ENCODE measurements around the gene THSD7B.

Gene THSD7B

DNA sequence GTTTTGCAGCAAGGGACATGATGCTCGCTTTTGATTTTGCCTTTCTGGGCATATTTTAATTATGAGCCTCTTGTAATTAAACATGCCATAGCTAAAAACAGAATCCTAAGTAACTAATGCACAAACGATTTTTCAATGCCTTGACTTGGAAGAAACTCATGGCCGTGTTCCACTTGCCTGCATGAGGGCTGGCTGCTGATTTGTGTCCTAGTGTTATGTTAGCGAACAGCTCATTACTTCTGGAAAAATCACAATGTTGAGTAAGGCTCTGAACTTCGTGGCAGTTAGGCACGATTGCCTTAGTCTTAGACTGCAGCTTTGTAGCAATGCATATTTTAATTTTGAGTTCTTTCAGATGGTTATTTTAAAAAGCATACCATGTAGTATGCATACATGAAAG lies 4.5 kb downstream of the THSD7B start:
- no peak for DNase-seq (ENCODE audit: low read depth)
- TF ChIP-seq, protein P1, sequence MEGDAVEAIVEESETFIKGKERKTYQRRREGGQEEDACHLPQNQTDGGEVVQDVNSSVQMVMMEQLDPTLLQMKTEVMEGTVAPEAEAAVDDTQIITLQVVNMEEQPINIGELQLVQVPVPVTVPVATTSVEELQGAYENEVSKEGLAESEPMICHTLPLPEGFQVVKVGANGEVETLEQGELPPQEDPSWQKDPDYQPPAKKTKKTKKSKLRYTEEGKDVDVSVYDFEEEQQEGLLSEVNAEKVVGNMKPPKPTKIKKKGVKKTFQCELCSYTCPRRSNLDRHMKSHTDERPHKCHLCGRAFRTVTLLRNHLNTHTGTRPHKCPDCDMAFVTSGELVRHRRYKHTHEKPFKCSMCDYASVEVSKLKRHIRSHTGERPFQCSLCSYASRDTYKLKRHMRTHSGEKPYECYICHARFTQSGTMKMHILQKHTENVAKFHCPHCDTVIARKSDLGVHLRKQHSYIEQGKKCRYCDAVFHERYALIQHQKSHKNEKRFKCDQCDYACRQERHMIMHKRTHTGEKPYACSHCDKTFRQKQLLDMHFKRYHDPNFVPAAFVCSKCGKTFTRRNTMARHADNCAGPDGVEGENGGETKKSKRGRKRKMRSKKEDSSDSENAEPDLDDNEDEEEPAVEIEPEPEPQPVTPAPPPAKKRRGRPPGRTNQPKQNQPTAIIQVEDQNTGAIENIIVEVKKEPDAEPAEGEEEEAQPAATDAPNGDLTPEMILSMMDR (IDR thresholded peaks at IDR 0.05; ENCODE audit: low read depth, low read length, missing control alignments): no peak
- no peak overlapping the region for H3K4me3 ChIP-seq (ENCODE audit: low read depth, low read length)

DNA sequence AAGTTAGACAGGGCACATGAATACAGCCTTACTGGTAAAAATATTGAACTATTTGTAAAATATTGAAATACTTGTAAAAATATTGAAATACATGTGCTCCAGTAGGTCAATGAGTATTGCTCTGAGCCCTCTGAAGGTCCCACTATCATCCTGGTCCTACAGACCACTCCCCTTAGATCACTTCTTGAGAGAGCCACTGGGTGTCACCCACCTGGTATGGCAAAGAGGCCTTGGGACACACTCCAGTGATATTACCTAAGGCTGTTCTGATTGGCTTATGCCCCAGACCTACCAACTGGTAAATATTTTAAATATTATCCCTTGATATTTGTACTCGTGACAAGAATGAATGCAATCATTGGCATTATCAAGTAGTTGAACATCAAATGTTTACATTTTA lies 5.0 kb downstream of the THSD7B start:
- H3K4me3 ChIP-seq (ENCODE audit: low read depth, low read length): no peak overlapping the region
- TF ChIP-seq, protein P1 (IDR thresholded peaks at IDR 0.05; ENCODE audit: low read depth, low read length, missing control alignments): no peak
- DNase-seq (ENCODE audit: low read depth): no peak

DNA sequence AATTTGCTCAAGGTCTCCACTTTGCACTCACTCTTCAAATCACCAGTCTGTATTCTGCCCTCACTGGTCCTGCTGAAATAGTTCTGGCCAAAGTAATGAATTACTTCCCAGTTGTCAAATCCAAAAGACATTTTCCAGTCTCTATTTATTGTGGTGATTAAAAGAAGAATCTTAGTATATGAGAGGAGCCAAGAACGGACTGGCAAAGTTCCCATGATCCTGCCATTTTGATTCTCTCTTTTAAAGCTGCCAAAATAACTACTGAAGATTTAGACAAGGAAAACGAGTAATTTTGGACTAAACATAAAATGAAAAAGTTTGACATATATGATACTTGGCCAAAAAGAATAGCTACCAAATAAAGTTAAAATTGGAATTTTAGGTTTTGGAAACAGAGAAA lies 12.0 kb downstream of the THSD7B start:
- no peak overlapping the region for H3K4me3 ChIP-seq (ENCODE audit: low read depth, low read length)
- TF ChIP-seq, protein P1 (IDR thresholded peaks at IDR 0.05; ENCODE audit: low read depth, low read length, missing control alignments): no peak
- DNase-seq (ENCODE audit: low read depth): no peak

DNA sequence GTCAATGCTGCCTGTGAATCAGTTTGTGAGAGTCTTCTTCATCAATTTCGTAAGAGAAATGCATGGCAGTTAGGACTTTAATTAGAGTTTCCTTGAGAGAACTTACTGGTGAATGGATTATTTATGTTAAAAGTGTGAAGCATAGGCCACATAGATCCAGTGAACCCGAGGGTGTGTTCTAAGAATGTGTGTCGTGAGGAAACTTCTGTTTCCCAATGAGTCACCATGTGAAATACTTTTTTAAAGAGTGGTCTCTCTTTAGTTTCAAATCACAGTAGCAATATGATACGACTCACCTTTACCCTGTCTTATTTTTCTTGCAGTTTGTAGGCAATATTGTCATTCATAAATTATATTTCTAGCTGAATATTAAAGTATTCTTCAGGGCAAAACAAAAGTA lies 18.5 kb downstream of the THSD7B start:
- no peak for DNase-seq (ENCODE audit: low read depth)
- TF ChIP-seq, protein P1 (IDR thresholded peaks at IDR 0.05; ENCODE audit: low read depth, low read length, missing control alignments): no peak
- no peak overlapping the region for H3K4me3 ChIP-seq (ENCODE audit: low read depth, low read length)

DNA sequence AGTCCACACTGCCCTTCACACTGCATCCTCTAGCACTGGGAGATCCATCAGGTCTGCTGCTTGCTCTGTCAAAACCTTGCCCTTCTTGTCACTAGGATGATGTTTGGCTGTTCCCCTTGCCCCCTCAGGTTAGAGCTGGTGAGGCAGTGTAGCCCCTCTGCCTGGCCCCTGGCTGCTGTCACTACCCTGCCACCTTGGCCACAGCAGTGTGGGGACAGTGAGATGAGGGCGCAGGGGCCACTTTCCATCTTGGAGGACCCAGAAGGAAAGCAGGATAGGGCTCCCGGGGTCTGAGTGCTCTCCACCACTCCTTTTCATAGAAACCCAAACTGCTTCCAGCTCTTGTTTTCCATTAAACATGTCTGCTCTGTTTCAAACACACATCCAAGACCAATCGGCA lies 19.9 kb downstream of the THSD7B start:
- H3K4me3 ChIP-seq (ENCODE audit: low read depth, low read length): no peak overlapping the region
- no peak for DNase-seq (ENCODE audit: low read depth)
- TF ChIP-seq, protein P1 (IDR thresholded peaks at IDR 0.05; ENCODE audit: low read depth, low read length, missing control alignments): no peak

DNA sequence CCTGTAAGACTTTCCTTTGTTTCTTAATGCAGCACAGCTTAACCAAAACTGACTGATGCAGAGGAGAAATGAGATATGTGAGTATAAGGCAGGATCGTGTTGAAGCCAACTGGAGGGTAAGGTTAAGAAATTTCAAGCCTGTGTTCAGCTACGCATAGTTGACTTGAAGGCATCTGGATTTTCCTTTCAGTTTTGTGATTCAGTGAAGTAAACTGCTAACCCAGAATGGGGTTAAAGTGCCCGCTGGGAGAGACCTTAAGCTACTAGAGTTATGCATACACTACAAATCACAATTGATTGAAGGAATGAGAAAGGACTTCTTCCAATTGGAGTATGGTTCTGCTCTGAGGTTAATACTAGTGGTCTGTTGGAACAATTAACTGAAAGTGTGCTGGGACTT lies 22.6 kb downstream of the THSD7B start:
- TF ChIP-seq, protein P1 (IDR thresholded peaks at IDR 0.05; ENCODE audit: low read depth, low read length, missing control alignments): no peak
- no peak overlapping the region for H3K4me3 ChIP-seq (ENCODE audit: low read depth, low read length)
- no peak for DNase-seq (ENCODE audit: low read depth)

DNA sequence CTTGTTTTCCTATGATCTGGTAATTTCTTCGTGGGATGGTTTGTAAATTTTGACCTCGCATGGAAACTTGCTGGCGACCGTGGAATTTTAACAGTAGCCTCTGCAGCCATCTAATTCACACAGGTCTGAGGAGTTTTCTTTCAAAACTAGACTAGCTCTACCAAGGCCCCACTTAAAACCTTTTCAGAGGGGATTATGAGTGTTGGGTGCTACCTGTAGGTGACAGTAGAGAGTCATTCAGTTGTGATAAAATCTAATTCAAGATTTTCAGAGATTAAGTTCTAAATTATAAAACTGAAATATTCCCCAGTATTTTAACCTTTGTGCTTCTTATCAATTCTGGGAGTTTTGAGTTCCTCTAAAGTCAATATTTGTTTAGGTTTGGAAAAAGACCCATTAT lies 31.0 kb downstream of the THSD7B start:
- no peak overlapping the region for H3K4me3 ChIP-seq (ENCODE audit: low read depth, low read length)
- TF ChIP-seq, protein P1 (IDR thresholded peaks at IDR 0.05; ENCODE audit: low read depth, low read length, missing control alignments): peak; percentile 38
- DNase-seq (ENCODE audit: low read depth): no peak

All from GM12864 (cell line).